Glutamatergic neuron (in vitro differentiated cells): ENCODE measurements around the gene DHX38. TPM values are rescaled to one million over a fixed set of nuclear protein-coding genes. Genes with fewer than 3 reads are reported as not detected.
"Not testable (repeated sequence)": the region's sequence is repeated elsewhere in the genome, so short reads cannot be mapped to it uniquely, and the experiment has no call there.

Source experiments
- DNase-seq: peaks from one replicate; pipeline ENCODE4 v3.0.0; 2022
- H3K27ac Mint-ChIP-seq: one replicate; pipeline ENCODE4 v1.8.0; 2020; ENCODE audit warnings: mild to moderate bottlenecking, mixed read lengths, inconsistent platforms; ENCODE audit not compliant: unreplicated experiment
- H3K27me3 Mint-ChIP-seq: one replicate; pipeline ENCODE4 v1.8.0; 2020; ENCODE audit warnings: mild to moderate bottlenecking, moderate library complexity, mixed read lengths, inconsistent platforms; ENCODE audit not compliant: unreplicated experiment
- H3K36me3 Mint-ChIP-seq: one replicate; pipeline ENCODE4 v1.8.0; 2020; ENCODE audit warnings: mild to moderate bottlenecking, mixed read lengths, inconsistent platforms; ENCODE audit not compliant: unreplicated experiment
- H3K4me1 Mint-ChIP-seq: one replicate; pipeline ENCODE4 v1.8.0; 2020; ENCODE audit warnings: mild to moderate bottlenecking, low read depth, mixed read lengths, inconsistent platforms; ENCODE audit not compliant: unreplicated experiment
- H3K4me3 Mint-ChIP-seq: one replicate; pipeline ENCODE4 v1.8.0; 2020; ENCODE audit warnings: mild to moderate bottlenecking, mixed read lengths, inconsistent platforms; ENCODE audit not compliant: unreplicated experiment
- H3K9me3 Mint-ChIP-seq: one replicate; pipeline ENCODE4 v1.8.0; 2020; ENCODE audit warnings: mild to moderate bottlenecking, moderate library complexity, mixed read lengths, inconsistent platforms; ENCODE audit not compliant: unreplicated experiment
- CTCF ChIP-seq: fragments of 200-600 bp; sonication (generic); IDR thresholded peaks from one replicate; pipeline ENCODE4 v1.5.0; 2021; ENCODE audit not compliant: partially characterized antibody, unreplicated experiment
- total RNA-seq: library from RNA; stranded (reverse); fragmentation: NEBNext Ultra II Directional; extraction: Animal tissue kit (Norgen Biotek cat#: 25700); gene quantifications from one replicate; pipeline ENCODE4 v1.2.1, GENCODE V29; 2021; ENCODE audit not compliant: unreplicated experiment

Gene DHX38
- total RNA-seq, 1 donor from 2014 or later: 86.5 TPM

DNA sequence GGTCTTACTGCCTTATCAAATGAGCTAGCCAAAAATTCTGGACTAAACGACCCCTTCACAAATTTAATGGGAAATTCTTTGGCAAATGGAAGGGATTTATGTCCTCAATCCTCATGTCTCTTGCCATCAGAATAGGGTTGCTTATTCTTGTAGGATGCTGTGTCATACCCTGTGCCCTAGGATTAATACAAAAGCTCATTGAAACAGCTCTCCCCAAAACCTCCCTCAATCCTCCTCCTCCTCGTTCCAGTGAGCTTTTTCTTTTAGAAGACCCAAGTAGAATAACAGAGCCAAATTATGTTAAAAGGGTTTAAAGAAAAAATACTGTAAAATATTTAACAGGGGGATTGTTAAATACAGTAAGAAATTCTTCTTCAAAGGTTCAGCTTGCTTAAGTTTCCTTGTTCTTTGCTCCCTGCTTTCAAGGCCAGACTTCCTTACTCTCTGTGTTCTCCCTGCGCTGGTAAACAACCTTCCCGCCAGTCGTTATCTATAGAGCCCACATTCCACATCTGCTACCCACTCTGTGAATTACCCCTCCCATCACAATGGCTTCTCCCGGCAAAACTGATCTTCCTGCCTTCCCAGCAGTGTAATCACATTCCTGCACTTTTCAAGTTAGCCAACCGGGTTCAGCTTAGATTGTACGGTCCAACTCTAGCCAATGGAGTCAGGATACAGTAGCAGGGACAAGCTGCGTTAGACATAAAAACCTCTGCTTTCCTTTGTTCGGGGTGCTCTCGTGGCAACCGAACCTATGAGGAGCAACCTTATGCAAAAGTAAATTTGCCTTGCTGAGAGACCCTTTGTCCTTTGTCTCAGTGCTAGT, 20.9 kb upstream of the DHX38 start:
- no peak overlapping the region for H3K27ac Mint-ChIP-seq
- no peaks in the 10 kb centered on the region for H3K36me3 Mint-ChIP-seq
- no peak overlapping the region for H3K4me3 Mint-ChIP-seq
- peaks cover 3% of the 10 kb centered on the region for H3K4me1 Mint-ChIP-seq
- TF ChIP-seq CTCF: no peak
- DNase-seq: no peak
- peaks cover 2% of the 10 kb centered on the region for H3K9me3 Mint-ChIP-seq
- H3K27me3 Mint-ChIP-seq: no peaks in the 10 kb centered on the region

GRCh38 chr16:72073560-72074230, 20.0 kb upstream of the DHX38 start:
- DNase-seq: no peak
- H3K9me3 Mint-ChIP-seq: peaks cover 2% of the 10 kb centered on the region
- no peaks in the 10 kb centered on the region for H3K36me3 Mint-ChIP-seq
- H3K27me3 Mint-ChIP-seq: no peaks in the 10 kb centered on the region
- no peak for TF ChIP-seq CTCF
- no peak overlapping the region for H3K4me3 Mint-ChIP-seq
- H3K4me1 Mint-ChIP-seq: peaks cover 3% of the 10 kb centered on the region
- H3K27ac Mint-ChIP-seq: no peak overlapping the region

DNA sequence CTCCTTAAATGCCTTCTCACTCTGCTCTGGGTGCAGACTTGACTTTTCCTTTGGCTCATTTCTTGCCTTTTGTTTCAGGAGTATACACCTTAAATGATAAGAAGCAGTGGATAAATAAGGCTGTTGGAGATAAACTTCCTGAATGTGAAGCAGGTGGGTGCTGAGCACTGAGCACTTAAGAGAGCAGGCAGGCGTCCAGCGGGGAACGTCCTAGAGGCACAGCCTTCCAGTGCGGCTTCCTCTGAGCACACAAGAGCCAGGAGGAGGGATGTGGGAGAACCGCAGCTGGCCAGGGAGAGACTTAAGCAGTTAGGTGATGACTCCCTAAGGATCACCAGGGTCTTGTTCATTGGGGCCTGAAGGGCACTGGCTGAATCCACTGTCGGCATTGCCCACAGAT, 18.6 kb upstream of the DHX38 start:
- not testable (repeated sequence) for H3K4me3 Mint-ChIP-seq, H3K4me1 Mint-ChIP-seq, DNase-seq, H3K9me3 Mint-ChIP-seq, H3K36me3 Mint-ChIP-seq, H3K27ac Mint-ChIP-seq, H3K27me3 Mint-ChIP-seq

DNA sequence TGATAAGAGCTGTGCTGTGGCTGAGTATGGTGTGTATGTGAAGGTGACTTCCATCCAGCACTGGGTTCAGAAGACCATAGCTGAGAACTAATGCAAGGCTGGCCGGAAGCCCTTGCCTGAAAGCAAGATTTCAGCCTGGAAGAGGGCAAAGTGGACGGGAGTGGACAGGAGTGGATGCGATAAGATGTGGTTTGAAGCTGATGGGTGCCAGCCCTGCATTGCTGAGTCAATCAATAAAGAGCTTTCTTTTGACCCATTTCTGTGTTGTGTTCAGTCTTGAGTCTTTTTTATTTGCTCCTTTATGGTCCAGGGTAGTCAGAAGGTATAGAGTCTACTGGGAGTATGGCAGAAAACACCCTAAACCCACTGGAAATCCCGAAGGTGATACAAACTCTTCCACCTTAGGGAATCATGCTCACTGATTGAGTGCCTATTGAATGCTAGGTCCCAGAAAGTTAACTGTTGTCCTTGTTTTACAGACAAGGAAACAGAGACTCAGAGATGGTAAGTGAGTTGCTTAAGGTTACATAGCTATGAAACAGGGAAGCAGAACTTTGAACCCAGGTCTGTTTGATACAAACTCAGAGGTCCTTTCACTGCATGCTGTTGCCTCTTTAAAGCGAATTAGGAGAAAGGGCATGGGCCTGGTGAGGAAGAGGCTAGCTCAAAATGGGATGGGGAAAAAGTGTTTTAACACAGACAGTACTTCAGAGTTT, 16.5 kb upstream of the DHX38 start:
- H3K9me3 Mint-ChIP-seq, H3K4me3 Mint-ChIP-seq, DNase-seq, H3K4me1 Mint-ChIP-seq, H3K27ac Mint-ChIP-seq, H3K27me3 Mint-ChIP-seq, H3K36me3 Mint-ChIP-seq: not testable (repeated sequence)

GRCh38 chr16:72083778-72084404, 9.8 kb upstream of the DHX38 start:
- DNase-seq: no peak
- no peaks in the 10 kb centered on the region for H3K27me3 Mint-ChIP-seq
- H3K4me1 Mint-ChIP-seq: no peaks in the 10 kb centered on the region
- no peak for TF ChIP-seq CTCF
- H3K4me3 Mint-ChIP-seq: no peak overlapping the region
- H3K36me3 Mint-ChIP-seq: peaks cover 12% of the 10 kb centered on the region
- peaks cover 2% of the 10 kb centered on the region for H3K9me3 Mint-ChIP-seq
- no peak overlapping the region for H3K27ac Mint-ChIP-seq
